Measurements from ENCODE around the gene USP27X.

GRCh38 chrX:49838374-49838773, 40.9 kb upstream of the USP27X start:
- TF ChIP-seq, protein P1, sequence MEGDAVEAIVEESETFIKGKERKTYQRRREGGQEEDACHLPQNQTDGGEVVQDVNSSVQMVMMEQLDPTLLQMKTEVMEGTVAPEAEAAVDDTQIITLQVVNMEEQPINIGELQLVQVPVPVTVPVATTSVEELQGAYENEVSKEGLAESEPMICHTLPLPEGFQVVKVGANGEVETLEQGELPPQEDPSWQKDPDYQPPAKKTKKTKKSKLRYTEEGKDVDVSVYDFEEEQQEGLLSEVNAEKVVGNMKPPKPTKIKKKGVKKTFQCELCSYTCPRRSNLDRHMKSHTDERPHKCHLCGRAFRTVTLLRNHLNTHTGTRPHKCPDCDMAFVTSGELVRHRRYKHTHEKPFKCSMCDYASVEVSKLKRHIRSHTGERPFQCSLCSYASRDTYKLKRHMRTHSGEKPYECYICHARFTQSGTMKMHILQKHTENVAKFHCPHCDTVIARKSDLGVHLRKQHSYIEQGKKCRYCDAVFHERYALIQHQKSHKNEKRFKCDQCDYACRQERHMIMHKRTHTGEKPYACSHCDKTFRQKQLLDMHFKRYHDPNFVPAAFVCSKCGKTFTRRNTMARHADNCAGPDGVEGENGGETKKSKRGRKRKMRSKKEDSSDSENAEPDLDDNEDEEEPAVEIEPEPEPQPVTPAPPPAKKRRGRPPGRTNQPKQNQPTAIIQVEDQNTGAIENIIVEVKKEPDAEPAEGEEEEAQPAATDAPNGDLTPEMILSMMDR (IDR thresholded peaks at IDR 0.05; ENCODE audit: low read length) = peak; percentile 79
- TF ChIP-seq EZH2 (optimal IDR thresholded peaks at IDR 0.05; ENCODE audit: low read depth, low read length) = no peak

All from MM.1S (cell line).